GM10847 (cell line): ENCODE data around the gene CHEK2.

Experiments
- POLR2A ChIP-seq: IDR thresholded peaks from 2 replicates; pipeline ENCODE4 v1.6.1; 2011; ENCODE audit not compliant: insufficient read length; ENCODE audit errors: extremely low read depth

Gene CHEK2

DNA sequence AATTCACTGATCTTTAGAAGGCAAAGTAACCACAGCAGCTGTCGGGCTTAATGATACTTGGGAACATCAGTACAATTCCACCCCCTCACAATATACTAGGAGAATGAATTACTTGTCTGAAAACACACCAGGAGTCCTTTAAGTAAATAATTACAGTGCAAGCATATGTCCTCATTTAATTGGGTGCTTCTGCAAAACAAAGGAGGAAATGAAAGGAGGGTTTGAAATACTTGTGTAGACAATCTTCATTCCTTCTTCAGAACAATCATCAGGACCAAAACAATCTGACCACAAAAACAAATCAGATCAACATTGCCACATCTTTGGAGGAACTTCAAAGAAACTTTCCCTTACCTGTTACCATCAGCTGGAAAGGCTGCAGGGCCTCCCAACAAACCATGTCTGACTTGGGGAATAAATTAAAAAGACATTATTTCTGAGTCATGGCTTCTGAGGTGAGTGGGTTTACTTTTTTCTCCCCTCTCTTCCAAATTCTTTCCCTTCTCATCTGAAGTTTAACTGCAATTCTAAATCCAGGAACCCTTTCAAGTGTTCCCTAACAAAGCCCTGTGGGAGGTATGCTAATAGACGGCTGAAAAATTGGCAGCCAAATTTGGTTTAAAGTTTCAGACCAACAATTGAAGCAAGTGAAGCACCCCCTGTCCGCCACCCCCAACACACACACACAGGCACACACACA lies 18.4 kb upstream of the CHEK2 start:
- no peak for TF ChIP-seq POLR2A

DNA sequence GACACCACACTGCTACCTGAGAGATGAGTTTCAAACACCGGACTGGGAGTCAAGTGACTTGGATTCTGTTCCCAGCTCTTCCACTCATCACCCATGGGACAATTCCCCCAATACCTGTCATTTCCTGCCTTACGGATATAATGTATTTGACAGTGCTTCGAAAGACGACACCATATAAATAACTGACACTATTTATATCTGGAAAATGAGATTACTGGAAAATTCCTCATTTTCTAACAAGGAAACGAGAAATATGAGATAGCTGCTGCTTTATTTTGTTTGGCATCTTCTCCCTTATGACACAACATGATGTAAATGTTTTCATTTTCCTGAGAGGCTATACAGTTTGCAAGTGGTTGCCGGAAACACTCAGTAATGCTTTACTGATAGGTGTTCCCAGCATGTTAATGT lies 8.9 kb upstream of the CHEK2 start:
- no peak for TF ChIP-seq POLR2A

- no peak for TF ChIP-seq POLR2A
These were observed 2.2 kb upstream of the CHEK2 start for GRCh38 chr22:28743852-28744251.

DNA sequence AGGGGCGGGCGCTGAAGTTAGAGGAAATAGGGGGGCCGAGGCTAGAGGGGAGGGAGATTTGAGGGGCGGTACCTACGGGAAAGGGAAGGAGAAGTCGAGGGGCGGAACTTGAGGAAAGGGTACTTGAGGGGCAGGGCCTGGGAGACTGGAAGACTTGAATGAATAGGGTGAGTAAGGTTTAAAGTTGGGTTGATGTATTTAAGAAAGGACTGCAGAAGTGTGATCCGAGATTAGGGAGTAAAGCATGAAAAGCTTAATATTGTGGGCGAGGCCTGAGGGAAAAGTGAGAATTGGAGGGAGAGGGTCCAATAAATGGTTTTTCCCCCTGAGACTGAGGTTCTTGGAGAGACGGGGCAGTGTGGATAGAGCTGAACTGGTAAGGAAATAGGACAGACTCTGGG lies 942 bp upstream of the CHEK2 start:
- no peak for TF ChIP-seq POLR2A

DNA sequence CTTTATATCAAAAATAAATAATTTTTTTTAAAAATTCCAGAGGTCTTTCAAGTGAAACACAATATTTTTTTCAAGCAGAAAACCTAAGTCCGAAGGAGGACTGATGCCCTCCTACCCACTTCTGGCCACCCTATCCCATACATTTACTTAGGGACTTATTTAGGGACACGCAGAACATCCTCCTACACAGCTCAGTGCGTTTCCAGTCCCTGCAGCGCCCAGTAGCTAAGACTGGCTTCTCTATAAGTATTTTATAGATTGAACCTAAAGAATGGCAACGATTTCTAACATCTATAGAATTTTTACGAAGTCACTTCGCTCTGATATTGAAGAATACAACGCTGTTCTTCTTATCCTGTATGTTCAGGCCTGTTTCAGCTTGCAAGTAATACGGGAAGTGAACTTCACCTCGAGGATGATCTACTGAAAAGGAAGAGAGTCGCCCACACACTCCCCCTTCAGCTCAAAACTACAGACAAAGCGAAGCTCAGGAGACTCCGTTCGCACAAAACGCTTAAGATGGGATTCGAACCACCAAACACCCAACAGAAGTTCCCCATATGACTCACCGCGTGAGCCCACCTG lies 328 bp downstream of the CHEK2 start:
- no peak for TF ChIP-seq POLR2A

- TF ChIP-seq POLR2A = no peak
These were observed 3.9 kb downstream of the CHEK2 start for GRCh38 chr22:28737701-28738100.

DNA sequence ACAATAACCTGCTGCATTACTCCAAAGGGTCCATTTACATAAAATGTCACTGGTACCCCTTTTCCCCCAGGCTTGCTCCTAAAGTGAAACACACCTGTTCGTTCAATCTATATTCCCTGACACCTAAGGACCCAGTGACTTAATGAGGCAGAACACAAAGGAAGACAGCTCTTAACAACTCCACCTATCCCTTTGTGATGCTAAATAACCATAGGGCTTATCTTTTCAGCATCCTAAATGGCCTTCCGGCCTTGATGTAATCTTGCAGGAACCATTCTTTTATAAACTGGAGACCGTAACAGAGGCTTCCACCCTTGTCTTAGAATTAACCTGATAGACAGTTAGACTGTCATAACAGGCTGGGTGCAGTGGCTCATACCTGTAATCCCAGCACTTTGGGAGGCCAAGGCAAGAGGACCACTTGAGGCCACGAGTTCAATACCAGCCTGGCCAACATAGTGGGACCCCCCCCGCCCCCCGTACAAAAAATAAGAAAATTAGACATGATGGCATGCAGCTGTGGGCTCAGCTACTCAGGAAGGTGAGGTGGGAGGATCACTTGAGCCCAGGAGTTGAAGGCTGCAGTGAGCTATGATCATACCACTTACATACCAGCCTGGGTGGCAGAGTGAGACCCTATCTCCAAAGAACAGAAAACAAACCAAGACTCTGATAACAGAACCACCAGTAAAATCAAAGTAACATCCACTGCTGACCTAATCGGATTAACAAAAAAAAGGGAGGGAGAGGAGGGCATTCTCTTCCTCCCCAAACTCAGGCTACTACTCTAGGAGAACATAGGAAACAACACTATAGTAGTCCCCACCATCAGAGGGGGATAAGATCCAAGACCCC lies 5.1 kb downstream of the CHEK2 start:
- TF ChIP-seq POLR2A = no peak

- no peak for TF ChIP-seq POLR2A
These were observed 7.2 kb downstream of the CHEK2 start for GRCh38 chr22:28734393-28734792.

DNA sequence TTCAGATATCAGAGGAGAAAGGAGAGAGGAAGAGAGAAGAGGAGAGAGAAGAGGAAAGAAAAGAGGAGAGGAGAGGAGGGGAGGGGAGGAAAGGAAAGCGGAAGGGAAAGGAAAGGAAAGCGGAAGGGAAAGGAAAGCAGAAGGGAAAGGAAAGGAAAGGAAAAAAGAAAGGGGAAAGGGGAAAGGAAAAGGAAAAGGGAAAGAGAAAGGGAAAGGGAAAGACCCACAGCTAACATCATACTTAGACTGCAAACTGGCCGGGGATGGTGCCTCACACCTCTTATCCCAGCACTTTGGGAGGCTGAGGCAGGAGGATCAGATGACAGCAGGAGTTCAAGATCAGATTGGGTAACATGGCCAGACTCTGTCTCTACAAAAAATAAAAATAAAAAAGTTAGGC lies 11.4 kb downstream of the CHEK2 start:
- TF ChIP-seq POLR2A = no peak

DNA sequence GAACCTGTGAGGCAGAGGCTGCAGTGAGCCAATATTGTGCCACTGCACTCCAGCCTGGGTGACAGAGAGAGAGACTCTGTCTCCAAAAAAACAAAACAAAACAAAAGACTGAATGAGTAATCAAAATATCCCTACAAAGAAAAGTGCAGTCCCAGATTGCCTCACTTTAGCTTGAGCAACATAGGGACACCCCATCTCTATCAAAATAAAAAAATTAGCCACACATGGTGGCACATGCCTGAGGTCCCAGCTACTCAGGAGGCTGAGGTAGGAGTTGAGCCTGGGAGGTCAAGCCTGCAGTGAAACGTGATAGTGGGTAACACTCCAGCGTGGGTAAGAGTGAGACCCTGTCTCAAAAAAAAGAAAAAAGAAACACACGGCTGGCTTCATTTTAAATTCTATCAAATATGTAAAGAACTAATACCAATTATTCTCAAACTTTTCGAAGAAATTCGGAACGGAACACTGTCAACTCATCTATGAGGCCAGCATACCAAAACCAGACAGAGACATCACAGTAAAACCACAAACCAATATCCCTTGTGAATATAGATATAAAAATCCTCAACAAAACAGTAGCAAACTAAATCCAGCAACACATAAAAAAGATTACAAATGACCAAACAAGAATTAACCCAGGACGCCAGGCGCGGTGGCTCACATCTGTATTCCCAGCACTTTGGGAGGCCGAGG lies 12.9 kb downstream of the CHEK2 start:
- TF ChIP-seq POLR2A = no peak

GRCh38 chr22:28728002-28728401 lies 13.6 kb downstream of the CHEK2 start:
- TF ChIP-seq POLR2A = no peak

DNA sequence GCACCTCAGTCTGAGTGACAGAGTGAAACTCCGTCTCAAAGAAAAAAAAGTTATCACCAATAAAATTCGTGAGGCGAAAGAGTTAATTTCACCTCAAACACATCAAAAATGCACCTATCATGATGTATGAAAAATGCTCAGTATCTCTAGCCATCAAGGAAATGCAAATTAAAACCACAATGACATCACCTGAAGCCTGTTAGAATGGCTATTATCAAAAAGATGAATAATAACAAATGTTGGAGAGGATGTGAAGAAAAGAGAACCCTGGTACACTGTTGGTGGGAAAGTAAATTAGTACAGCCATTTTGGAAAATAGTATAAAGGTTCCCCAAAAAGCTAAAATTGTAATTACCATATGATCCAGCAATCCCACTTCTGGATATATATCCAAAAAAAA lies 23.6 kb downstream of the CHEK2 start:
- no peak for TF ChIP-seq POLR2A

GRCh38 chr22:28716686-28717085 lies 24.9 kb downstream of the CHEK2 start:
- TF ChIP-seq POLR2A = no peak

DNA sequence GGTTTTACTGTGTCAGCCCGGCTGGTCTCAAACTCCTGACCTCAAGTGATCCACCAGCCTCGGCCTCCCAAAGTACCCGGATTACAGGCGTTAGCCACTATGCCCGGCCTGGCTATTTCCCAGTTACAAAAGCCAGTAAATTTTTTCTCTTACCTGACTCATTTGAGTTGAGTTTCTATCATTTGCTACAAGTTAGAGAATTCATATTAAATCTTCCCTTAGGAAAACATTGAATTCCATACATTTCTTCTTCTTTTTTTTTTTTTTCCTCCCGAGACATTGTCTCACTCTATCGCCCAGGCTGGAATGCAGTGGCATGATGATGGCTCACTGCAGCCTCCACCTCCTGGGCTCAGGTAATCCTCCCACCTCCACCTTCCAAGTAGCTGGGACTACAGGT lies 26.0 kb downstream of the CHEK2 start:
- no peak for TF ChIP-seq POLR2A

- no peak for TF ChIP-seq POLR2A
These were observed 27.5 kb downstream of the CHEK2 start for GRCh38 chr22:28714043-28714628.

- no peak for TF ChIP-seq POLR2A
These were observed 29.5 kb downstream of the CHEK2 start for GRCh38 chr22:28711820-28712777.
